GM23338 (cell line): ENCODE data around the gene LZIC.

Source experiments
- POLR2AphosphoS5 ChIP-seq: IDR thresholded peaks from 2 replicates; pipeline ENCODE4 v1.6.1; 2016; ENCODE audit warnings: antibody characterized with exemption, low read depth
- TF ChIP-seq, protein P1 (sequence below), 2 experiments: fragments of 200-600 bp in 1 of 2; sonication (generic) in 1 of 2; conservative IDR thresholded peaks; 2 replicates each; pipeline versions ENCODE4 v1.5.1 to v1.6.1; 2016 to 2017; ENCODE audit warnings: antibody characterized with exemption in 2 of 2, low read depth in 2 of 2, mild to moderate bottlenecking in 2 of 2, moderate library complexity in 1 of 2

DNA sequence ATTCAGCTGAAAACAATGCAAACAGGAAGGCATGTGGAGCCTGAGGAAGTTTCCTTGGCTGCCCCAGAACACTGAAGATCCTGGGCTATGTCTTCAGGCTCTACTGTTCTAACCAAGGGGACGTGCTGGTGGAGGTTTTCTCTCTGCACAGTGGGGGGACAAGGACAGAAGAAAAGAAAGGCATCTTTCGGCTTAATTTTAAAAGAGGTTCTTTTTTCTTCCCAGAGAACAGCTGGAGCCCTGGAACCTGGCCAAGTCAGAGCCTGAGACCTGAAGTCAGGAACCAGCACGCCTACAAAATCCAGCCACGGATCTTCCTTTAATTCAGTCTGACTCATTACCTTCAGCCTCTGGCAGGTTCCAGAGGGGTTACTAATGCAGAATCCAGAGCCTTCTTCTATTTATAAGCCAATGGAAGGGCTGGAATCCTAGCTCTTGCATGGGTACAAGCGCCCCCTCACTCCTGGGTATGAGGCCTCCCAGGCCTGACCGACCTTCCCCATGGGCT, 52.9 kb downstream of the LZIC start:
- TF ChIP-seq, protein P1, sequence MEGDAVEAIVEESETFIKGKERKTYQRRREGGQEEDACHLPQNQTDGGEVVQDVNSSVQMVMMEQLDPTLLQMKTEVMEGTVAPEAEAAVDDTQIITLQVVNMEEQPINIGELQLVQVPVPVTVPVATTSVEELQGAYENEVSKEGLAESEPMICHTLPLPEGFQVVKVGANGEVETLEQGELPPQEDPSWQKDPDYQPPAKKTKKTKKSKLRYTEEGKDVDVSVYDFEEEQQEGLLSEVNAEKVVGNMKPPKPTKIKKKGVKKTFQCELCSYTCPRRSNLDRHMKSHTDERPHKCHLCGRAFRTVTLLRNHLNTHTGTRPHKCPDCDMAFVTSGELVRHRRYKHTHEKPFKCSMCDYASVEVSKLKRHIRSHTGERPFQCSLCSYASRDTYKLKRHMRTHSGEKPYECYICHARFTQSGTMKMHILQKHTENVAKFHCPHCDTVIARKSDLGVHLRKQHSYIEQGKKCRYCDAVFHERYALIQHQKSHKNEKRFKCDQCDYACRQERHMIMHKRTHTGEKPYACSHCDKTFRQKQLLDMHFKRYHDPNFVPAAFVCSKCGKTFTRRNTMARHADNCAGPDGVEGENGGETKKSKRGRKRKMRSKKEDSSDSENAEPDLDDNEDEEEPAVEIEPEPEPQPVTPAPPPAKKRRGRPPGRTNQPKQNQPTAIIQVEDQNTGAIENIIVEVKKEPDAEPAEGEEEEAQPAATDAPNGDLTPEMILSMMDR (conservative IDR thresholded peaks at IDR 0.05; ENCODE audit: low read depth in 2 of 2): no peak
- TF ChIP-seq POLR2AphosphoS5: no peak
